SK-N-SH treated with all-trans-retinoic acid at 6 μM for 48 hours (cell line): Measurements from ENCODE around the gene RAB4A.

Experiments used
- ARNTL ChIP-seq: fragments of 450-650 bp; formaldehyde crosslinking; IDR thresholded peaks from 2 replicates; pipeline ENCODE4 v1.5.0; 2020; ENCODE audit warnings: low read depth, mild to moderate bottlenecking, moderate library complexity, borderline replicate concordance
- ISL1 ChIP-seq: fragments of 250-450 bp; sonication (Bioruptor Pico); IDR thresholded peaks from 2 replicates; pipeline ENCODE4 v2.1.2; 2022; ENCODE audit warnings: mild to moderate bottlenecking, moderate library complexity
- PPARA ChIP-seq: fragments of 250-450 bp; sonication (Bioruptor Pico); IDR thresholded peaks from 2 replicates; pipeline ENCODE4 v1.5.0; 2020; ENCODE audit warnings: mild to moderate bottlenecking, borderline replicate concordance
- RARB ChIP-seq: fragments of 250-450 bp; sonication (Bioruptor Pico); IDR thresholded peaks from 2 replicates; pipeline ENCODE4 v1.8.0; 2021; ENCODE audit warnings: mild to moderate bottlenecking, moderate library complexity
- TOX ChIP-seq: fragments of 250-450 bp; sonication (Bioruptor Pico); IDR thresholded peaks from 2 replicates; pipeline ENCODE4 v1.8.0; 2021; ENCODE audit warnings: mild to moderate bottlenecking, moderate library complexity, borderline replicate concordance
- ZFP3 ChIP-seq: fragments of 250-450 bp; sonication (Bioruptor Pico); IDR thresholded peaks from 2 replicates; pipeline ENCODE4 v1.5.0; 2020; ENCODE audit warnings: mild to moderate bottlenecking, moderate library complexity

DNA sequence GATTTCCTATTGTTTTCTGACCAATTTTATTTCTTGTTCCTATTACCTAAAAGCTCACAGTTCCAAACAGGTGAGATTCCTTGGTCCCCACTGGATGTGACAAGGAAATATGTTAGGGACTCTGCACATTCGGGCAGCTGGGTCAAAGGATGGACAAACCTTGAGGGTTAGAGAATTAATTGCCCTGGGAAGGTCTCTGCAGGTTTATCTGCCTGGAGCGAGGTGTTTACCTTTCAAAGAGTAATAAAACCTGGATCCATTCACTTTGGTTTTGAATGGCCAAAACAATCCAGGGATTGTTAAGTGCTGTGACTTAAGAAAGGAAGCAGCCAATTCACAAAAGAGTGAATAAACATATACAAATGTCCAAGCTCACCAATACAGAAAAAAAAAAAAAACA, 33.6 kb upstream of the RAB4A start:
- TF ChIP-seq ZFP3 (CRISPR knock-in tag) (no peak), ISL1 (CRISPR knock-in tag) (no peak), PPARA (CRISPR knock-in tag) (no peak), ARNTL (CRISPR knock-in tag) (no peak), TOX (no peak), RARB (CRISPR knock-in tag) (no peak)
